HL-60 (cell line): ENCODE data around the gene TNIP1.

Source experiments
- DNase-seq, 2 experiments: peaks; one replicate each; pipeline ENCODE4 v3.0.0-alpha.2; 2010 to 2020; ENCODE audit warnings: low read depth in 1 of 2, low spot score in 1 of 2
- H3K27ac ChIP-seq: fragments of 250-450 bp; sonication (Bioruptor Pico); replicated peaks from 2 replicates; pipeline ENCODE4 v1.5.1; 2020; ENCODE audit warnings: mild to moderate bottlenecking, moderate library complexity
- H3K27me3 ChIP-seq: fragments of 250-450 bp; sonication (Bioruptor Pico); 2 replicates; pipeline ENCODE4 v1.5.1; 2021; ENCODE audit warnings: mild to moderate bottlenecking, moderate library complexity; ENCODE audit not compliant: insufficient read depth, poor library complexity, severe bottlenecking
- H3K4me3 ChIP-seq: replicated peaks from 2 replicates; pipeline ENCODE4 v1.5.1; 2011; ENCODE audit warnings: mild to moderate bottlenecking, control low read depth, low read length; ENCODE audit not compliant: insufficient read depth
- GABPA ChIP-seq: IDR thresholded peaks from 2 replicates; pipeline ENCODE4 v1.6.1; 2012; ENCODE audit warnings: low read depth
- POLR2AphosphoS5 ChIP-seq: IDR thresholded peaks from 2 replicates; pipeline ENCODE4 v1.6.1; 2012; ENCODE audit warnings: low read depth
- SPI1 ChIP-seq: IDR thresholded peaks from 2 replicates; pipeline ENCODE4 v1.6.1; 2012; ENCODE audit warnings: low read depth, mild to moderate bottlenecking, borderline replicate concordance
- TF ChIP-seq, protein P1 (sequence below): IDR thresholded peaks from 2 replicates; pipeline ENCODE4 v1.6.1; 2012; ENCODE audit warnings: low read depth; ENCODE audit not compliant: insufficient replicate concordance
- TF ChIP-seq, protein P2 (sequence below): IDR thresholded peaks from one replicate; pipeline ENCODE4 v1.5.1; 2011; ENCODE audit warnings: low read length, control low read depth, inconsistent platforms; ENCODE audit not compliant: insufficient read depth

TNIP1 gene

DNA sequence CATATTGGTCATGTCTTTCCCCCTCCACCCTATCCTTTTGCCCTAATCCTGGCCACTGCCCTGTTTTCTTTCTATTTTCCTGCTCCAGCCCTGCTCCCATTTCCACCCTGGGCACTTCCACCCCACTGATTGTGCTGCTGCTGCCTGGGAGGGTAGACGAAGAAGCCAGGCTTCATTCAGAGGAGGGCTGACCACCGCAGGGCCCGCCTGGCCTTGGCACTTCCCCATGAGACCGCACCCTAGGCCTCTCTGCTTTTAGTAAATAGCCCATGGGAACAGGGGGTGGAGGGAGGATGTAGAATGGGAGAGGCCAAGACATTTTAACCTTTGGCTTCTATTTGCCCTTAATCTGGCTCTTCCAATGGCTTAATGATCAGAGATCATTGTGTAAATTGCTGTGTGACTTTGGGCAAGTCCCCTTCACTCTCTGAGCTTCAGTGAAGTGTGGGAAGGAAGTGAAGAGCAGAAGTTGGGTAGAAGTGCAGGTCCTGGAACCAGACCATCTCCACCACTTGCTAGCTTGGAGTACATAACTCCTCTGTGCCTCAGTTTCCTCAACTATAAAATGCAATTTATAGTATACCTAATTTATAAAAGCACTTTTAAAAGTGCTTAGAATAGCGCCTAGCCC lies 74.0 kb downstream of the TNIP1 start:
- TF ChIP-seq SPI1: no peak
- no peak for TF ChIP-seq GABPA
- TF ChIP-seq, protein P1, sequence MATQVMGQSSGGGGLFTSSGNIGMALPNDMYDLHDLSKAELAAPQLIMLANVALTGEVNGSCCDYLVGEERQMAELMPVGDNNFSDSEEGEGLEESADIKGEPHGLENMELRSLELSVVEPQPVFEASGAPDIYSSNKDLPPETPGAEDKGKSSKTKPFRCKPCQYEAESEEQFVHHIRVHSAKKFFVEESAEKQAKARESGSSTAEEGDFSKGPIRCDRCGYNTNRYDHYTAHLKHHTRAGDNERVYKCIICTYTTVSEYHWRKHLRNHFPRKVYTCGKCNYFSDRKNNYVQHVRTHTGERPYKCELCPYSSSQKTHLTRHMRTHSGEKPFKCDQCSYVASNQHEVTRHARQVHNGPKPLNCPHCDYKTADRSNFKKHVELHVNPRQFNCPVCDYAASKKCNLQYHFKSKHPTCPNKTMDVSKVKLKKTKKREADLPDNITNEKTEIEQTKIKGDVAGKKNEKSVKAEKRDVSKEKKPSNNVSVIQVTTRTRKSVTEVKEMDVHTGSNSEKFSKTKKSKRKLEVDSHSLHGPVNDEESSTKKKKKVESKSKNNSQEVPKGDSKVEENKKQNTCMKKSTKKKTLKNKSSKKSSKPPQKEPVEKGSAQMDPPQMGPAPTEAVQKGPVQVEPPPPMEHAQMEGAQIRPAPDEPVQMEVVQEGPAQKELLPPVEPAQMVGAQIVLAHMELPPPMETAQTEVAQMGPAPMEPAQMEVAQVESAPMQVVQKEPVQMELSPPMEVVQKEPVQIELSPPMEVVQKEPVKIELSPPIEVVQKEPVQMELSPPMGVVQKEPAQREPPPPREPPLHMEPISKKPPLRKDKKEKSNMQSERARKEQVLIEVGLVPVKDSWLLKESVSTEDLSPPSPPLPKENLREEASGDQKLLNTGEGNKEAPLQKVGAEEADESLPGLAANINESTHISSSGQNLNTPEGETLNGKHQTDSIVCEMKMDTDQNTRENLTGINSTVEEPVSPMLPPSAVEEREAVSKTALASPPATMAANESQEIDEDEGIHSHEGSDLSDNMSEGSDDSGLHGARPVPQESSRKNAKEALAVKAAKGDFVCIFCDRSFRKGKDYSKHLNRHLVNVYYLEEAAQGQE: no peak
- TF ChIP-seq, protein P2, sequence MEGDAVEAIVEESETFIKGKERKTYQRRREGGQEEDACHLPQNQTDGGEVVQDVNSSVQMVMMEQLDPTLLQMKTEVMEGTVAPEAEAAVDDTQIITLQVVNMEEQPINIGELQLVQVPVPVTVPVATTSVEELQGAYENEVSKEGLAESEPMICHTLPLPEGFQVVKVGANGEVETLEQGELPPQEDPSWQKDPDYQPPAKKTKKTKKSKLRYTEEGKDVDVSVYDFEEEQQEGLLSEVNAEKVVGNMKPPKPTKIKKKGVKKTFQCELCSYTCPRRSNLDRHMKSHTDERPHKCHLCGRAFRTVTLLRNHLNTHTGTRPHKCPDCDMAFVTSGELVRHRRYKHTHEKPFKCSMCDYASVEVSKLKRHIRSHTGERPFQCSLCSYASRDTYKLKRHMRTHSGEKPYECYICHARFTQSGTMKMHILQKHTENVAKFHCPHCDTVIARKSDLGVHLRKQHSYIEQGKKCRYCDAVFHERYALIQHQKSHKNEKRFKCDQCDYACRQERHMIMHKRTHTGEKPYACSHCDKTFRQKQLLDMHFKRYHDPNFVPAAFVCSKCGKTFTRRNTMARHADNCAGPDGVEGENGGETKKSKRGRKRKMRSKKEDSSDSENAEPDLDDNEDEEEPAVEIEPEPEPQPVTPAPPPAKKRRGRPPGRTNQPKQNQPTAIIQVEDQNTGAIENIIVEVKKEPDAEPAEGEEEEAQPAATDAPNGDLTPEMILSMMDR: no peak
- no peak for TF ChIP-seq POLR2AphosphoS5
- H3K27me3 ChIP-seq: no peaks in the 10 kb centered on the region
- H3K27ac ChIP-seq: no peak overlapping the region
- DNase-seq: no peak
- no peak overlapping the region for H3K4me3 ChIP-seq

DNA sequence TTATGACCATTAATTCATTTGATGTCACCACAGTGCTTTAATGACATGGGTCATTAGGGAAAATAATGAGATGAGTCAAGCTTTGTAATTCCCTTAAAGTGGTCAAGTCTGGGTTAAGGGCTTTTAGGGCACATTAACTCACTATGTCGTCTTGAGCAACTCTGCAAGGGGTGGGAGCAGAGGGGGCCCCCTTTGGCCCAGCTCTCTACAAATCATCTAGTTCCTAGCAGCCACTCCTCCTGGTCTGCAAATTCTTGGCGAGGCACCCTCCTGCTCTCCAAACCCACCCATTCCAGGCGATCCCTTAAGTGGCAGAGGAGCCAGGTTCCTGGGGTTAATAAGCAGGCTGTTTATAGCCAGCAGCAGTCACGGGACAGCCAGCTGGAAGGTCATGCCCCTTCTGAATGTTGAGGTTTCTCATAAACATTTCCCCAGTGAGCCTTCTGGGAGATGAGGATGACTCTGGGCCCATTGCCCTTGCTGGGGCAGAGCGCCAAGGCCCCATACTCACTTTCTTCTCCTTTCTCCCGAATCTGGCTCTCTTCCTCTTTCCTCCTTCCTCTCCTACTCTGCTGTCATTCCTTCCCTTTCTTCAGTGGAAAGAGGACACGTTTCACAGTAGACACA lies 74.8 kb downstream of the TNIP1 start:
- no peaks in the 10 kb centered on the region for H3K27me3 ChIP-seq
- TF ChIP-seq GABPA (no peak), SPI1 (peak; percentile 28; the same call in 1 of the 2 replicates)
- DNase-seq: no peak
- no peak overlapping the region for H3K4me3 ChIP-seq
- no peak overlapping the region for H3K27ac ChIP-seq

DNA sequence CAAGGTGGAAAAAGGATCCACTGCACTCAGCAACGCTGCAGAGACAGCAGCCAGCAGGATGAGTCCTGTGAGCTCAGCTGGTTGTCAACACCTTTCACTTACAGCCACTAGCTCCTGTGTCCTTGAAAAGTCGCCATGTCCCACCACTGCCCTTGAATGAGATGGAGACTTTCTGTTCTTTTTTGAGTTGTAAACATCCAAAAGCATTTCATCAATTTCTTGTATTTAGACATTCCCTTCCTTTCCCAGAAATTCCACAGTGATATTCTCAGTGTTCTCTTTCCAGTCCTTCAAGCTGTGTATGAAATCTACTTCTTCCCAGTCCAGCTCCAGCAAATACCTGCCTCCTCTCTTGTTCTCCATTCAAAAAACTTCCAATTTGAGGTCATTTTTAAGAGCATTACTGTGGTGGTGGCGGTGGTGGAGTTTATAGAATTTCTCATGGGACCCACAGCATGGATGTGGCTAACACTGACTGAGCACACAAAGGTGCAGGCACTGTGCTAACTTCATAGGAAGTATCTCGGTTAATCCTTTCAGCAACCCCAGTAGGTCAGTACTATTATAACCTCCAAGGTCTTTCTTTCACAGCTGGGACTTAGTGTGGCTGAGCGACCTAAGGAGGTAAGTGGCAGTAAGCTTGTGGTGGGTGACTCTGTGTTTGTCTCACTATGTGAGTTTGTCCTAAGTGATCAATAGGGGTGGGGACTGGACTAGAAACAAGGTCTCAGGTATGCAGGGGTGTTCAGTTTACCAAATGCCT lies 75.5 kb downstream of the TNIP1 start:
- no peaks in the 10 kb centered on the region for H3K27me3 ChIP-seq
- TF ChIP-seq SPI1 (no peak), POLR2AphosphoS5 (no peak), GABPA (no peak)
- TF ChIP-seq, protein P2: no peak
- TF ChIP-seq, protein P1: no peak
- no peak overlapping the region for H3K4me3 ChIP-seq
- no peak for DNase-seq
- H3K27ac ChIP-seq: no peak overlapping the region

DNA sequence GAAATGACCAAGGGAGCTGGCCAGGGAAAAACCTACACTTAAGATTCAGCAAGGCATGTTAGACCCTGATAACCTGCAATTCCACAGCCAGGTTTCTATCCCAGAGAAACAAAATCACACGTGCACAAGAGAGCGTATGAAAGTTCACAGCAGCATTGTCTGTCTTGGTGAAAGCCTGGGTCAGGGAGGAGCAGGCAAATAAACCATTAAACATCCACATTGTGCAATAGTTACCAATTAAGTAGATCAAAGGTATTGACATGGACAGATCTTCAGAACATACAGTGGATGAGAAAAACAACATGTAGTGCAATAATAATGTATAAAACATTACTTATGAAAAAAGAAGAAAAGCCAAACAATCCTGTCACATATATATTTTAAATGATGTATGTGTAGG lies 76.3 kb downstream of the TNIP1 start:
- no peak overlapping the region for H3K27ac ChIP-seq
- no peak overlapping the region for H3K4me3 ChIP-seq

More for the DNA sequence above, 76.3 kb downstream of the TNIP1 start:
- DNase-seq: no peak
- H3K27me3 ChIP-seq: no peaks in the 10 kb centered on the region
- TF ChIP-seq, protein P2: no peak
- TF ChIP-seq SPI1 (no peak), POLR2AphosphoS5 (no peak), GABPA (no peak)
